GM23338 (cell line): ENCODE measurements around the gene TDP2. TPM values are rescaled to one million over a fixed set of nuclear protein-coding genes. Genes with fewer than 3 reads are reported as not detected.

Experiments
- EZH2 ChIP-seq: fragments of 200-600 bp; sonication (generic); IDR thresholded peaks from one replicate; pipeline ENCODE4 v1.8.0; 2017; ENCODE audit warnings: antibody characterized with exemption, mild to moderate bottlenecking, low read depth; ENCODE audit not compliant: unreplicated experiment
- NANOG ChIP-seq: IDR thresholded peaks from 2 replicates; pipeline ENCODE4 v1.6.1; 2016; ENCODE audit warnings: antibody characterized with exemption, borderline replicate concordance
- STAT1 ChIP-seq: IDR thresholded peaks from one replicate; pipeline ENCODE4 v1.6.1; 2016; ENCODE audit warnings: antibody characterized with exemption; ENCODE audit not compliant: unreplicated experiment
- ZNF114 ChIP-seq: fragments of 250-450 bp; sonication (Bioruptor Pico); IDR thresholded peaks from 2 replicates; pipeline ENCODE4 v1.5.0; 2020; ENCODE audit warnings: mild to moderate bottlenecking, moderate library complexity
- polyA plus RNA-seq: library from polyadenylated mRNA; unstranded; fragments of >200 nt; fragmentation: Nextera tagmentation; extraction: Ambion mirVana; gene quantifications from 2 replicates; pipeline ENCODE4 v1.2.1, GENCODE V29; 2016
- total RNA-seq: library from RNA; depleted of rRNA; stranded (reverse); fragments of >200 nt; shearing (Covaris generic); gene quantifications from 2 replicates; pipeline ENCODE4 v1.2.3, GENCODE V29; 2014
- TF ChIP-seq, protein P1 (sequence below): fragments of 250-450 bp; sonication (Bioruptor Pico); IDR thresholded peaks from 2 replicates; pipeline ENCODE4 v1.5.0; 2020; ENCODE audit warnings: mild to moderate bottlenecking, moderate library complexity
- TF ChIP-seq, protein P2 (sequence below): IDR thresholded peaks from one replicate; pipeline ENCODE4 v1.6.1; 2018; ENCODE audit warnings: antibody characterized with exemption; ENCODE audit not compliant: unreplicated experiment

The TDP2 gene
- total and polyA plus RNA-seq, 2 experiments from 2014 or later = 46.8 to 47.8 TPM

DNA sequence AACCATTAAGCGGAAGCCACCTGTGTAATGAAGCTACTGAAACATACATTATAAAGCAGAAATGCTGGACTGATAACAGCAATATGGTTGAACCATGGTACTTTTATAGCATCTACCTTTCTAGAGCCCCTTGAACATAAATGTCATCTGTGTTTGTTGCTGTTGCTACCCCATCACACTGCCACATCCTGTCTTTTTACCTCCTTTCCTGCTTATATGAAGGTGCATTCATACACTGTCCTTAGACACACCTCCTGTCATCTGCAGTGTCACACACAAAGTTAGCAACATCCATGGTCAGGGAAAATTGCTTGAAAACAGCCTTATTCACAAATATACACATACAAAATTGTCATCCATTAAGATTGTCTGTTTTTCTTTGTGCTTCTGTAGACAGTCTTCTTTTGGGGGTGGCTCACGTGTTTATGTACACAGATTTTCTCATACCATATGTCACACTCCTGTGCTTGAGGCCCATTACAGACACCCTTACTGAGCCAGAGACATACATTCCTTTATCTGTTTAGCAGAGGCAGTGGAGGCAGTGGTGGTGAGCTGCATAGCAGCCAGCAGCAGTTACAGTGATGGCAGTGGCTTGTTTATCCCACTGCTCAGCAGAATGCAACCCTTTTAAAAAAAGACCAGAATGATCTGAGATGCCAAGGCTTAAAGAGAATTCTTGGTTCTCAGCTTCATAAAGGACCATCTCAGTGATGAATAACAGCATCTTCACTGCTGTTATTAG is 26.3 kb upstream of the TDP2 start (continued):
- TF ChIP-seq, protein P1, sequence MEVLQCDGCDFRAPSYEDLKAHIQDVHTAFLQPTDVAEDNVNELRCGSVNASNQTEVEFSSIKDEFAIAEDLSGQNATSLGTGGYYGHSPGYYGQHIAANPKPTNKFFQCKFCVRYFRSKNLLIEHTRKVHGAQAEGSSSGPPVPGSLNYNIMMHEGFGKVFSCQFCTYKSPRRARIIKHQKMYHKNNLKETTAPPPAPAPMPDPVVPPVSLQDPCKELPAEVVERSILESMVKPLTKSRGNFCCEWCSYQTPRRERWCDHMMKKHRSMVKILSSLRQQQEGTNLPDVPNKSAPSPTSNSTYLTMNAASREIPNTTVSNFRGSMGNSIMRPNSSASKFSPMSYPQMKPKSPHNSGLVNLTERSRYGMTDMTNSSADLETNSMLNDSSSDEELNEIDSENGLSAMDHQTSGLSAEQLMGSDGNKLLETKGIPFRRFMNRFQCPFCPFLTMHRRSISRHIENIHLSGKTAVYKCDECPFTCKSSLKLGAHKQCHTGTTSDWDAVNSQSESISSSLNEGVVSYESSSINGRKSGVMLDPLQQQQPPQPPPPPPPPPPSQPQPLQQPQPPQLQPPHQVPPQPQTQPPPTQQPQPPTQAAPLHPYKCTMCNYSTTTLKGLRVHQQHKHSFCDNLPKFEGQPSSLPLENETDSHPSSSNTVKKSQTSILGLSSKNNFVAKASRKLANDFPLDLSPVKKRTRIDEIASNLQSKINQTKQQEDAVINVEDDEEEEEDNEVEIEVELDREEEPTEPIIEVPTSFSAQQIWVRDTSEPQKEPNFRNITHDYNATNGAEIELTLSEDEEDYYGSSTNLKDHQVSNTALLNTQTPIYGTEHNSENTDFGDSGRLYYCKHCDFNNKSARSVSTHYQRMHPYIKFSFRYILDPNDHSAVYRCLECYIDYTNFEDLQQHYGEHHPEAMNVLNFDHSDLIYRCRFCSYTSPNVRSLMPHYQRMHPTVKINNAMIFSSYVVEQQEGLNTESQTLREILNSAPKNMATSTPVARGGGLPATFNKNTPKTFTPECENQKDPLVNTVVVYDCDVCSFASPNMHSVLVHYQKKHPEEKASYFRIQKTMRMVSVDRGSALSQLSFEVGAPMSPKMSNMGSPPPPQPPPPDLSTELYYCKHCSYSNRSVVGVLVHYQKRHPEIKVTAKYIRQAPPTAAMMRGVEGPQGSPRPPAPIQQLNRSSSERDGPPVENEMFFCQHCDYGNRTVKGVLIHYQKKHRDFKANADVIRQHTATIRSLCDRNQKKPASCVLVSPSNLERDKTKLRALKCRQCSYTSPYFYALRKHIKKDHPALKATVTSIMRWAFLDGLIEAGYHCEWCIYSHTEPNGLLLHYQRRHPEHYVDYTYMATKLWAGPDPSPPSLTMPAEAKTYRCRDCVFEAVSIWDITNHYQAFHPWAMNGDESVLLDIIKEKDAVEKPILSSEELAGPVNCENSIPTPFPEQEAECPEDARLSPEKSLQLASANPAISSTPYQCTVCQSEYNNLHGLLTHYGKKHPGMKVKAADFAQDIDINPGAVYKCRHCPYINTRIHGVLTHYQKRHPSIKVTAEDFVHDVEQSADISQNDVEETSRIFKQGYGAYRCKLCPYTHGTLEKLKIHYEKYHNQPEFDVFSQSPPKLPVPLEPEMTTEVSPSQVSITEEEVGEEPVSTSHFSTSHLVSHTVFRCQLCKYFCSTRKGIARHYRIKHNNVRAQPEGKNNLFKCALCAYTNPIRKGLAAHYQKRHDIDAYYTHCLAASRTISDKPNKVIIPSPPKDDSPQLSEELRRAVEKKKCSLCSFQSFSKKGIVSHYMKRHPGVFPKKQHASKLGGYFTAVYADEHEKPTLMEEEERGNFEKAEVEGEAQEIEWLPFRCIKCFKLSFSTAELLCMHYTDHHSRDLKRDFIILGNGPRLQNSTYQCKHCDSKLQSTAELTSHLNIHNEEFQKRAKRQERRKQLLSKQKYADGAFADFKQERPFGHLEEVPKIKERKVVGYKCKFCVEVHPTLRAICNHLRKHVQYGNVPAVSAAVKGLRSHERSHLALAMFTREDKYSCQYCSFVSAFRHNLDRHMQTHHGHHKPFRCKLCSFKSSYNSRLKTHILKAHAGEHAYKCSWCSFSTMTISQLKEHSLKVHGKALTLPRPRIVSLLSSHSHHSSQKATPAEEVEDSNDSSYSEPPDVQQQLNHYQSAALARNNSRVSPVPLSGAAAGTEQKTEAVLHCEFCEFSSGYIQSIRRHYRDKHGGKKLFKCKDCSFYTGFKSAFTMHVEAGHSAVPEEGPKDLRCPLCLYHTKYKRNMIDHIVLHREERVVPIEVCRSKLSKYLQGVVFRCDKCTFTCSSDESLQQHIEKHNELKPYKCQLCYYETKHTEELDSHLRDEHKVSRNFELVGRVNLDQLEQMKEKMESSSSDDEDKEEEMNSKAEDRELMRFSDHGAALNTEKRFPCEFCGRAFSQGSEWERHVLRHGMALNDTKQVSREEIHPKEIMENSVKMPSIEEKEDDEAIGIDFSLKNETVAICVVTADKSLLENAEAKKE (CRISPR knock-in tag) = no peak
- TF ChIP-seq STAT1 = no peak
- TF ChIP-seq NANOG = no peak
- no peak for TF ChIP-seq ZNF114
- TF ChIP-seq, protein P2, sequence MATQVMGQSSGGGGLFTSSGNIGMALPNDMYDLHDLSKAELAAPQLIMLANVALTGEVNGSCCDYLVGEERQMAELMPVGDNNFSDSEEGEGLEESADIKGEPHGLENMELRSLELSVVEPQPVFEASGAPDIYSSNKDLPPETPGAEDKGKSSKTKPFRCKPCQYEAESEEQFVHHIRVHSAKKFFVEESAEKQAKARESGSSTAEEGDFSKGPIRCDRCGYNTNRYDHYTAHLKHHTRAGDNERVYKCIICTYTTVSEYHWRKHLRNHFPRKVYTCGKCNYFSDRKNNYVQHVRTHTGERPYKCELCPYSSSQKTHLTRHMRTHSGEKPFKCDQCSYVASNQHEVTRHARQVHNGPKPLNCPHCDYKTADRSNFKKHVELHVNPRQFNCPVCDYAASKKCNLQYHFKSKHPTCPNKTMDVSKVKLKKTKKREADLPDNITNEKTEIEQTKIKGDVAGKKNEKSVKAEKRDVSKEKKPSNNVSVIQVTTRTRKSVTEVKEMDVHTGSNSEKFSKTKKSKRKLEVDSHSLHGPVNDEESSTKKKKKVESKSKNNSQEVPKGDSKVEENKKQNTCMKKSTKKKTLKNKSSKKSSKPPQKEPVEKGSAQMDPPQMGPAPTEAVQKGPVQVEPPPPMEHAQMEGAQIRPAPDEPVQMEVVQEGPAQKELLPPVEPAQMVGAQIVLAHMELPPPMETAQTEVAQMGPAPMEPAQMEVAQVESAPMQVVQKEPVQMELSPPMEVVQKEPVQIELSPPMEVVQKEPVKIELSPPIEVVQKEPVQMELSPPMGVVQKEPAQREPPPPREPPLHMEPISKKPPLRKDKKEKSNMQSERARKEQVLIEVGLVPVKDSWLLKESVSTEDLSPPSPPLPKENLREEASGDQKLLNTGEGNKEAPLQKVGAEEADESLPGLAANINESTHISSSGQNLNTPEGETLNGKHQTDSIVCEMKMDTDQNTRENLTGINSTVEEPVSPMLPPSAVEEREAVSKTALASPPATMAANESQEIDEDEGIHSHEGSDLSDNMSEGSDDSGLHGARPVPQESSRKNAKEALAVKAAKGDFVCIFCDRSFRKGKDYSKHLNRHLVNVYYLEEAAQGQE = no peak
- no peak for TF ChIP-seq EZH2
